NT2/D1 (cell line): Measurements from ENCODE around the gene CCDC188.

Source experiments
- SUZ12 ChIP-seq: IDR thresholded peaks from 2 replicates; pipeline ENCODE4 v1.6.1; 2011; ENCODE audit not compliant: insufficient read length, insufficient read depth; ENCODE audit errors: extremely low read depth
- YY1 ChIP-seq: IDR thresholded peaks from 2 replicates; pipeline ENCODE4 v1.6.1; 2011; ENCODE audit not compliant: insufficient read length, insufficient read depth
- ZNF274 ChIP-seq: IDR thresholded peaks from 2 replicates; pipeline ENCODE4 v1.6.1; 2011; ENCODE audit warnings: mild to moderate bottlenecking, low read depth, low read length

DNA sequence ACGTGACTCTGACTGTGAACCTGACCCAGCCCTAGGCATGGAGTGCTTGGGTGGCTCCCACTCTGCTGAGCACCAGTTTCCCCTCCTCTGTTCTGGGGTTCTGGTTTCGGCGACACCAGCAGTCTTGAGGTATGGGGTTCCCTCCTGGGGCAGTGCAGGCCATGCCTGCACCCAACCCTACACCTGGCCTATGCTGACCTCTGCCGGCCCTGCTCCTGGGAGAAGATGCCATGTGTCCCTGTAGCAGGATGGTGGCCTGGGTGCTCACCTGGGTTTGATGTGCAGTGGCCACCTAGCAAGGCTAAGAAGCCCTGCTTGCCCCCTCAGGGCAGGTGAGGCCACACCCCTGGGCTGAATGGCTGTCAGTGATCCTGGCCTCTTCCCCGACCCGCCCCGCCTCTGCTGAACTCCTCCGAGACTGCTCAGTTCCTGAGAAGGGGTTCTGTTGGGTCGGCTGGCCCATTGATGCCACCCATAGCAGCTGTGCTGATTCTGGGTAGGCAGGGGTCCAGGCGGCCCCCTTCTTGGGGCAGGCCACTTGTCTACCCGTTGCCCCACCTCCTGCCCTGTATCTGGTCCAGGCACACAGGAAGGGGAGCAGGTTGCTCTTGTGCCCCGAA, 16.8 kb downstream of the CCDC188 start:
- TF ChIP-seq ZNF274 = no peak
- no peak for TF ChIP-seq YY1
- TF ChIP-seq SUZ12 = no peak
